SK-N-MC (cell line): Measurements from ENCODE around the gene ADIG.

ENCODE experiments used
- DNase-seq: peaks from one replicate; pipeline ENCODE4 v3.0.0-alpha.2; 2011; ENCODE audit warnings: low read depth, low spot score
- H3K27ac ChIP-seq: fragments of 200-600 bp; sonication (generic); 2 replicates; pipeline ENCODE4 v1.5.1; 2016; ENCODE audit warnings: mixed run types
- H3K36me3 ChIP-seq: fragments of 200-600 bp; sonication (generic); 2 replicates; pipeline ENCODE4 v1.6.1; 2017; ENCODE audit warnings: antibody characterized with exemption, low read length, mixed read lengths; ENCODE audit not compliant: insufficient read depth
- H3K4me3 ChIP-seq: fragments of 200-600 bp; sonication (generic); 2 replicates; pipeline ENCODE4 v1.5.1; 2016
- H3K9ac ChIP-seq: fragments of 200-600 bp; sonication (generic); 2 replicates; pipeline ENCODE4 v1.8.0; 2017; ENCODE audit warnings: mixed run types, mixed read lengths; ENCODE audit not compliant: insufficient read length
- H3K9me3 ChIP-seq: fragments of 200-600 bp; sonication (generic); 2 replicates; pipeline ENCODE4 v1.6.1; 2017; ENCODE audit warnings: low read depth, mild to moderate bottlenecking, antibody characterized with exemption, low read length, moderate library complexity, mixed read lengths
- EZH2 ChIP-seq: fragments of 200-600 bp; sonication (generic); IDR thresholded peaks from one replicate; pipeline ENCODE4 v1.6.1; 2017; ENCODE audit warnings: antibody characterized with exemption
- FOXP2 ChIP-seq: optimal IDR thresholded peaks from 2 replicates; pipeline ENCODE3; 2011; ENCODE audit warnings: mild to moderate bottlenecking, moderate library complexity; ENCODE audit not compliant: insufficient read depth; ENCODE audit errors: extremely low read length, control extremely low read depth
- POLR2AphosphoS5 ChIP-seq: IDR thresholded peaks from 2 replicates; pipeline ENCODE4 v1.6.1; 2012; ENCODE audit warnings: mild to moderate bottlenecking, low read depth, low read length, borderline replicate concordance

ADIG gene

GRCh38 chr20:38581013-38581412 lies at the start of gene ADIG:
TSS of gene ADIG (plus strand) at chr20:38581197. CDS start at chr20:38581251, 54 bp downstream.
- no peak within 1 kb of the TSS for H3K27ac ChIP-seq
- H3K4me3 ChIP-seq, result no peak within 1 kb of the TSS
- no peaks in the 10 kb centered on the region for H3K9me3 ChIP-seq
- DNase-seq, result no peak
- no peak within 1 kb of the TSS for H3K9ac ChIP-seq
- H3K36me3 ChIP-seq, result no peaks in the 10 kb centered on the region
- no peak for TF ChIP-seq EZH2
- TF ChIP-seq POLR2AphosphoS5, result no peak
- TF ChIP-seq FOXP2, result no peak

- Histone ChIP-seq H3K27ac (no peak overlapping the region), H3K9me3 (no peaks in the 10 kb centered on the region), H3K36me3 (peaks cover 62% of the 10 kb centered on the region), H3K9ac (no peak overlapping the region), H3K4me3 (no peak overlapping the region)
- no peak for TF ChIP-seq FOXP2
- no peak for TF ChIP-seq EZH2
- TF ChIP-seq POLR2AphosphoS5, result no peak
- DNase-seq, result no peak
Observed at GRCh38 chr20:38534756-38535155, 46.2 kb upstream of the ADIG start.

- Histone ChIP-seq H3K4me3 (no peak overlapping the region), H3K9ac (no peak overlapping the region), H3K9me3 (no peaks in the 10 kb centered on the region), H3K27ac (no peak overlapping the region), H3K36me3 (peaks cover 69% of the 10 kb centered on the region)
- TF ChIP-seq EZH2, result no peak
- DNase-seq, result no peak
Observed at GRCh38 chr20:38536310-38536709, 44.7 kb upstream of the ADIG start.

- no peak for DNase-seq
- Histone ChIP-seq H3K4me3 (no peak overlapping the region), H3K9me3 (no peaks in the 10 kb centered on the region), H3K9ac (no peak overlapping the region), H3K27ac (no peak overlapping the region), H3K36me3 (peaks cover 73% of the 10 kb centered on the region)
- TF ChIP-seq POLR2AphosphoS5, result no peak
- no peak for TF ChIP-seq FOXP2
- no peak for TF ChIP-seq EZH2
Observed at GRCh38 chr20:38537176-38537575, 43.8 kb upstream of the ADIG start.

- Histone ChIP-seq H3K4me3 (no peak overlapping the region), H3K27ac (no peak overlapping the region), H3K9ac (no peak overlapping the region), H3K9me3 (no peaks in the 10 kb centered on the region), H3K36me3 (peaks cover 73% of the 10 kb centered on the region)
- no peak for TF ChIP-seq FOXP2
- no peak for TF ChIP-seq POLR2AphosphoS5
- no peak for TF ChIP-seq EZH2
- no peak for DNase-seq
Observed at GRCh38 chr20:38538789-38539188, 42.2 kb upstream of the ADIG start.

- H3K36me3 ChIP-seq, result peaks cover 71% of the 10 kb centered on the region
- no peak overlapping the region for H3K27ac ChIP-seq
- TF ChIP-seq POLR2AphosphoS5, result no peak
- no peak for TF ChIP-seq EZH2
- no peak for TF ChIP-seq FOXP2
- H3K9me3 ChIP-seq, result no peaks in the 10 kb centered on the region
- DNase-seq, result no peak
- H3K9ac ChIP-seq, result no peak overlapping the region
- no peak overlapping the region for H3K4me3 ChIP-seq
Observed at GRCh38 chr20:38543014-38543906, 37.7 kb upstream of the ADIG start.

GRCh38 chr20:38545771-38546170 lies 35.2 kb upstream of the ADIG start:
- H3K4me3 ChIP-seq, result no peak overlapping the region
- TF ChIP-seq POLR2AphosphoS5 (no peak), FOXP2 (no peak), EZH2 (no peak)
- no peak overlapping the region for H3K9ac ChIP-seq
- no peaks in the 10 kb centered on the region for H3K9me3 ChIP-seq
- DNase-seq, result no peak
- H3K27ac ChIP-seq, result no peak overlapping the region
- peaks cover 69% of the 10 kb centered on the region for H3K36me3 ChIP-seq

GRCh38 chr20:38547288-38548085 lies 33.5 kb upstream of the ADIG start:
- Histone ChIP-seq H3K9me3 (no peaks in the 10 kb centered on the region), H3K4me3 (no peak overlapping the region), H3K9ac (no peak overlapping the region), H3K27ac (no peak overlapping the region), H3K36me3 (peaks cover 69% of the 10 kb centered on the region)
- TF ChIP-seq EZH2 (no peak), FOXP2 (no peak), POLR2AphosphoS5 (no peak)
- no peak for DNase-seq
